WI38 (cell line): Measurements from ENCODE around the gene PPP5C.
"Not testable (repeated sequence)": the region's sequence is repeated elsewhere in the genome, so short reads cannot be mapped to it uniquely, and the experiment has no call there.

Source experiments
- H3K4me3 ChIP-seq: 2 replicates; pipeline ENCODE4 v1.5.1; 2011; ENCODE audit warnings: low read depth, mild to moderate bottlenecking, control low read depth, low read length
- TF ChIP-seq, protein P1 (sequence below): IDR thresholded peaks from 2 replicates; pipeline ENCODE4 v1.5.1; 2012; ENCODE audit warnings: low read depth, mild to moderate bottlenecking, control low read depth, low read length

Gene PPP5C

DNA sequence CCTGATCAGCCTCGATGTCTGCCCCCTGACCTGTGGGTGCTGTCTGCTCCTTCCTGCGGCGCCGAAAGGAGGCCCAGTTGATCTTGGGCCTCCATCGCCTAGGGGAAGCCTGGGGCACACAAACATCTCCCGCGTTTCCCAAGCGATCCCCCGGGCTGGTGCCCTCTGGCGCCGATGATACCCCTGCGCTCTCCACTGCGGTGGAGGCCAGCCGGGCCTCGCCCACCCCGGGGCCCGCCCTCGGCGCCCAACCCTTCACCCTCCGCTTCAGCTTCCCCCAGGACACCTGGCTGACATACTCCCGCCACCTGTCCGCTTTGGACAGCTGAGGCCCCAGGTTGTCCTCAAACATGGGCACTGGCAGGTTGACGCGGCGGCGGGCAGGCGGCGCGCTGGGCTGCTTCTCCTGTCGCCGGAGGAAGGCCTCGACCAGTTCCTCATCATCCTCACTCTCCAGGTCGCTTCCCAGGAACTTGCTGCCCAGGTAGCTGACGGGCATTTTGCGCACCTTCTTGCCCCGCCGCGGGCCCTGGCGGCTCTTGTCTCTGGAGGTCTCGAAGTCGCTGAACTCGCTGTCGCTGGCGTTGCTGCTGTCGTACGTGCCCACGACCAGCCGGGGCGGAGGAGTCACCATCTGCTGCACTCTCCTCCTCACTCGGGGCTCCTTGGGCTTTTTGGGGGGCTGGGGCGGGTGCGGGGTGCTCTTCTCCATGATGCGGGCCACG, 65.2 kb downstream of the PPP5C start:
- H3K4me3 ChIP-seq: peak overlapping the region; percentile 60
- TF ChIP-seq, protein P1, sequence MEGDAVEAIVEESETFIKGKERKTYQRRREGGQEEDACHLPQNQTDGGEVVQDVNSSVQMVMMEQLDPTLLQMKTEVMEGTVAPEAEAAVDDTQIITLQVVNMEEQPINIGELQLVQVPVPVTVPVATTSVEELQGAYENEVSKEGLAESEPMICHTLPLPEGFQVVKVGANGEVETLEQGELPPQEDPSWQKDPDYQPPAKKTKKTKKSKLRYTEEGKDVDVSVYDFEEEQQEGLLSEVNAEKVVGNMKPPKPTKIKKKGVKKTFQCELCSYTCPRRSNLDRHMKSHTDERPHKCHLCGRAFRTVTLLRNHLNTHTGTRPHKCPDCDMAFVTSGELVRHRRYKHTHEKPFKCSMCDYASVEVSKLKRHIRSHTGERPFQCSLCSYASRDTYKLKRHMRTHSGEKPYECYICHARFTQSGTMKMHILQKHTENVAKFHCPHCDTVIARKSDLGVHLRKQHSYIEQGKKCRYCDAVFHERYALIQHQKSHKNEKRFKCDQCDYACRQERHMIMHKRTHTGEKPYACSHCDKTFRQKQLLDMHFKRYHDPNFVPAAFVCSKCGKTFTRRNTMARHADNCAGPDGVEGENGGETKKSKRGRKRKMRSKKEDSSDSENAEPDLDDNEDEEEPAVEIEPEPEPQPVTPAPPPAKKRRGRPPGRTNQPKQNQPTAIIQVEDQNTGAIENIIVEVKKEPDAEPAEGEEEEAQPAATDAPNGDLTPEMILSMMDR: no peak

DNA sequence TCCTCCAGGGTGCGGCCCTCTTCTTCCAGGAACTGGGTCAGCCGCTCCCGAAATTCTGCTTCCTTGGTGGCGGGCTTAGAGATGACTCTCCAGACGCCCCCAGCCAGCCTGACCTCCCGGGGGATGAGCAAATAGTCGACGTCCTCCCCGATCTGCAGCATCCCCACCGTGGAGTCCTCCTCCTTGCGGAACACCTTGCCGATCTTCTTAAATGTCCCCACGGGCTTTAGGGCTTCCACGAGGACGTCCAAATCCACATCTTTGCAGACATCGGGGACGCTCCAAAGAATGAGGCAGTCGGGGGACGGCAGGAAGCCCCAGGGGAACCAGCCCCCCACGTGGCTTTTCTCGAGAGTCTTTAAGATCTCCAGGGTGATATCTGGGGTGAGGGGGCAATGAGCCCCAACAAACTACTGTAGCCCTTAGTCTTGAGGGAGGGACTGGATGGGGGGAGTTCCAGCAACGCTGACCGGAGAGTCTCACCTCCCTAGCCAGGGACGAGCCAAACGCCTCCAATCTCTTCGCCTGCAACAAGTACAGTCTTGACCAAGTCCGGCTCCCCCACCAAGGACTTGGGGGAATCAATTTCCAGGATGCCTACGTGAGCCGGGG, 65.9 kb downstream of the PPP5C start:
- H3K4me3 ChIP-seq: peak overlapping the region; percentile 60
- TF ChIP-seq, protein P1: no peak

DNA sequence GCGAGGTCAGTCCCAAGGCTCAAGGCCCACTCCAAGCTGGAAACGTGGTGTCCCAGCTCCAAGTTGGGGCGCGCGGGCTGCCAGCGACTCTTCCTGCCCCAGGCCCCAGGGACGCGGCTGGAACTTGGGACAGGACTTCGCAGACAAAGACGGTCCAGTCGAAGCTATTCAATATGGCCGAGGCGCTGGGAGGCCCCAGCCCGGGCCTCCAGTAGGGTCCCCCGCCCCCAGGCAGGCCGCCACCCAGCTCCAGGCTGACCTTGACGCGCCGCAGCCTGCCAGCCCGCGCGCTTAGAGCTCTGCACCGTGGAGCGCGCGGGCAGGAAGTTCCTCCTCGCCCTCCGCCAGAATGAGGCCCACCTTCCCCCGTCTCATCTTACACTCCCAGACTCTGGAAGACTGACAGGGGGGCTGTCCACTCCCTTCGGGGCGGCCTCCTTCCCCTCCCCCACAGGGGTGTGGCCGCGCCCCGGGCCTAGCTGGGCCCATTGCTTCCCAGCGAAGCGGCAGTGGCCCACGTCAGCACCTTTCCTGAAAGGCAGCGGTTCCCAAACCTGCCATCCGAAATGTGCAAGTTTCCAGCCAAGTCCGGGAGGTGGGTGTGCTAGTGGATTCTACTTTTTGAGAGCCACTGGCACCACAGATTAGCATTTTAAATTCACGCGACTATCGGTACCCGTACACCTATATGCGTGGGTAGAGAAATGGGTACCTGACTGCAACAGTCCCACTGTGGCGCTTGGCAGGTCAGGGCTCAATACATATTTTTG, 66.6 kb downstream of the PPP5C start, which contains the start of gene CCDC8:
Gene CCDC8, minus strand, starts transcription at position 303 of the 770 bp plus-strand sequence. CDS start 754 bp downstream, outside the sequence.
- peak within 1 kb of the TSS; percentile 60 for H3K4me3 ChIP-seq

DNA sequence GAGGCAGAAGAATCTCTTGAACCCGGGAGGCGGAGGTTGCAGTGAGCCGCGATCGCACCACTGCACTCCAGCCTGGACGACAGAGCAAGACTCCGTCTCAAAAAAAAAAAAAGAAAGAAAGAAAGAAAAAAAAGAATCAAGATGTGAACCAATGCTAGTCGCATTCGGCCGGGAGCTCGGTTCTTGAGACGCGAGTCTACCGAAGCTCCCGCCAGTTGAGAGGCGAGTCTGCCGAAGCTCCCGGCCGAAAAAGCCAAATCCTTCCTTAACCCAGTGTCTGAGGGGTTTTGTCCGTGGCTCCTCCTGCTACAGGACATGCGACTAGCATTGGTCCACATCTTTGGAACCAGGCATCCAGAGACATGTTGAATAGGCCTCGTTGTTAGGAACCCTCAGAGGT, 68.0 kb downstream of the PPP5C start:
- H3K4me3 ChIP-seq: not testable (repeated sequence)

More for the DNA sequence above, 66.6 kb downstream of the PPP5C start, which contains the start of gene CCDC8:
- TF ChIP-seq, protein P1: no peak

DNA sequence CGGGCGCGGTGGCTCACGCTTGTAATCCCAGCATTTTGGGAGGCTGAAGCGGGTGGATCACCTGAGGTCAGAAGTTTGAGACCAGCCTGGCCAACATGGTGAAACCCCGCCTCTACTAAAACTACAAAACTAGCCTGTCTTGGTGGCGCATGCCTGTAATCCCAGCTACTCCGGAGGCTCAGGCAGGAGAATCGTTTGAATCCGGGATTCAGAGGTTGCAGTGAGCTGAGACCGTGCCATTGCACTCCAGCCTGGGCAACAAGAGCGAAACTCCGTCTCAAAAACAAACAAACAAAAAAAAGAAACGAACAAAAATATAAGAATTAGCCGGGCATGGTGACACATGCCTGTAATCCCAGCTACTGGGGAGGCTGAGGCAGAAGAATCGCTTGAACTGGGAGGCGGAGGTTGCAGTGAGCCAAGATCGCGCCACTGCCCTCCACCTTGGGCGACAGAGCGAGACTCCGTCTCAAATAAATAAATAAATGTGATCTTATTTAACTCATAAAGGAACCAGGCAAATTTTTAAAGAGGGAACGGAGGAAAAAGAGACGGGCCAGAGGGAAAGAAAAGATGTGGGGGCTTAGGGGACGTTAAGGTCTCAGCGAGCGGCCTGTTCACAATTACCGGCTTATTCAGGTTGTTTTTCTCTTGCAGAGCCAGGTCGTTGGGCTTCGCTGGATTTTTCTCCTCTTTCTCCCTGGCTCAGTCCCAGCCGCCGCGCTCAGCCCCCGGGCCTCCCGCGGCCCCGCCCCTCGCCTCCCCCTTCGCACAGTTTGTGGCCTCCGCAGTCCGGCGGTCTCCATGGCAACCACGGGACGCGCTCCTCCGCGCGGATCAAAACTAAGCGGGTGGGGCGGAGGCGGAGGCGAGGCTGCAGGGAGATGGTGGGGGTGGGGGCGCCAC, 69.2 kb downstream of the PPP5C start:
- H3K4me3 ChIP-seq: peak overlapping the region; percentile 57

DNA sequence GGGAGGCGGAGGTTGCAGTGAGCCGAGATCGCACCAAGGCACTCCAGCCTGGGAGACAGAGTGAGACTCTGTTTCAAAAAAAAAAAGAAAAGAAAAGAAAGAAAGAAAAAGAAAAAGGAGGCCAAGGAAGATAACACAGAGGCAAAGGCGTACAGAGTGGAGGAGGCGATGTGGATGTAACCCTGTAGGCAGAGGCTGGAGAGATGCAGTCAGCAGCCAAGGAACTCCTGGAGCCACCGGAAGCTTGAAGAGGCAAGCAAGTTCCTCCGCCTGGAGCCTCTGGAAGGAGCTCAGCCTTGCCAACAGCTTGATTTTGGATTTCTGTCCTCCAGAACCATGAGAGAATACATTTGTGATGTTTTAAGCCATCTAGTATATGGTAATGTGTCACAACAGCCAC, 73.2 kb downstream of the PPP5C start:
- H3K4me3 ChIP-seq: no peak overlapping the region
- TF ChIP-seq, protein P1: no peak

DNA sequence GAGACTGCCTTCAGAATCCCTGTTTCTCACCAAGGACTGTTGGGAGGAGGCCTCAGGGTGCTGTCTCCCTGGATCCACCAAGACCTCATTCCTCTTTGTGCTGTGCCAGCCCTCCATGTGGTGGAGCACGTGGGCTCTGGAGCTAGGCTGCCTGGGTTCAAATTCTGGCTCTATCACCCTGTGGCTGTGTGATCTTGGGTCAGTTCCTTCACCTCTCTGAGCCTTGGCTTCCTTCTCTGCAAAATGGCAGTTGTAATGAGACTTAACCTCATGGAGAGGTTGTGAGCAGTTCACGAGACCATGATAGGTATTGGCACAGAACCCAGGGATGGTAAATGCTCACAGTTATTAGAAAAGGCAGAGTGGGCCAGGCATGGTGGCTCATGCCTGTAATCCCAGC, 75.5 kb downstream of the PPP5C start:
- TF ChIP-seq, protein P1: no peak

More for the DNA sequence above, 75.5 kb downstream of the PPP5C start:
- no peak overlapping the region for H3K4me3 ChIP-seq
